ENCODE data around the gene FBXO31.
"Not testable (repeated sequence)": the region's sequence is repeated elsewhere in the genome, so short reads cannot be mapped to it uniquely, and the experiment has no call there.

The FBXO31 gene

GRCh38 chr16:87387942-87388817 lies 4.6 kb upstream of the FBXO31 start:
- DNase-seq (ENCODE audit: low spot score) = peak; percentile 99

- DNase-seq (ENCODE audit: low spot score) = not testable (repeated sequence)
These were observed 1.2 kb upstream of the FBXO31 start for GRCh38 chr16:87384875-87385167.

GRCh38 chr16:87384162-87384874 lies 742 bp upstream of the FBXO31 start:
- no peak for DNase-seq (ENCODE audit: low spot score)

- DNase-seq (ENCODE audit: low spot score) = no peak
These were observed 1.4 kb downstream of the FBXO31 start for GRCh38 chr16:87382023-87382785.

- DNase-seq (ENCODE audit: low spot score) = no peak
These were observed 2.7 kb downstream of the FBXO31 start for GRCh38 chr16:87380881-87381280.

GRCh38 chr16:87380403-87380802 lies 3.2 kb downstream of the FBXO31 start:
- no peak for DNase-seq (ENCODE audit: low spot score)

GRCh38 chr16:87379312-87379752 lies 4.2 kb downstream of the FBXO31 start:
- not testable (repeated sequence) for DNase-seq (ENCODE audit: low spot score)

GRCh38 chr16:87376660-87377059 lies 6.9 kb downstream of the FBXO31 start:
- DNase-seq (ENCODE audit: low spot score) = no peak

- DNase-seq (ENCODE audit: low spot score) = no peak
These were observed 8.0 kb downstream of the FBXO31 start for GRCh38 chr16:87375426-87376135.

- DNase-seq (ENCODE audit: low spot score) = no peak
These were observed 9.3 kb downstream of the FBXO31 start for GRCh38 chr16:87374313-87374712.

- DNase-seq (ENCODE audit: low spot score) = no peak
These were observed 11.3 kb downstream of the FBXO31 start for GRCh38 chr16:87372305-87372704.

GRCh38 chr16:87371261-87371866 lies 12.2 kb downstream of the FBXO31 start:
- DNase-seq (ENCODE audit: low spot score) = peak; percentile 70

GRCh38 chr16:87369796-87370719 lies 13.5 kb downstream of the FBXO31 start:
- no peak for DNase-seq (ENCODE audit: low spot score)

- no peak for DNase-seq (ENCODE audit: low spot score)
These were observed 14.3 kb downstream of the FBXO31 start for GRCh38 chr16:87369117-87369765.

- DNase-seq (ENCODE audit: low spot score) = no peak
These were observed 15.4 kb downstream of the FBXO31 start for GRCh38 chr16:87368029-87368770.

GRCh38 chr16:87367529-87367928 lies 16.0 kb downstream of the FBXO31 start:
- no peak for DNase-seq (ENCODE audit: low spot score)

- no peak for DNase-seq (ENCODE audit: low spot score)
These were observed 16.6 kb downstream of the FBXO31 start for GRCh38 chr16:87366930-87367329.

GRCh38 chr16:87366288-87366687 lies 17.3 kb downstream of the FBXO31 start:
- no peak for DNase-seq (ENCODE audit: low spot score)

Measured in SK-N-DZ (cell line).